GM12892 (cell line): ENCODE measurements around the gene DDC.
A peak's percentile ranks its signal among the peaks of the same experiment; 100 is the strongest.

Source experiments
- DNase-seq: peaks from one replicate; pipeline ENCODE4 v3.0.0; 2011; ENCODE audit not compliant: insufficient read length
- FAIRE-seq: peaks from 2 replicates; lab custom pipeline; 2011; peaks lifted over from hg19 to GRCh38; lab: Jason Lieb, UNC
- POLR2A ChIP-seq: IDR thresholded peaks from 2 replicates; pipeline ENCODE4 v1.6.1; 2011; ENCODE audit warnings: low read depth, low read length, control low read depth
- POLR2AphosphoS5 ChIP-seq: IDR thresholded peaks from 2 replicates; pipeline ENCODE4 v1.6.1; 2011; ENCODE audit warnings: low read depth, low read length, control low read depth
- TAF1 ChIP-seq: IDR thresholded peaks from 2 replicates; pipeline ENCODE4 v1.6.1; 2011; ENCODE audit warnings: low read depth, mild to moderate bottlenecking, control low read depth, low read length, borderline replicate concordance

DDC gene

GRCh38 chr7:50423860-50424259, 141.3 kb downstream of the DDC start:
- DNase-seq: no peak
- TF ChIP-seq TAF1 (no peak), POLR2AphosphoS5 (no peak), POLR2A (no peak)
- FAIRE-seq: no peak

DNA sequence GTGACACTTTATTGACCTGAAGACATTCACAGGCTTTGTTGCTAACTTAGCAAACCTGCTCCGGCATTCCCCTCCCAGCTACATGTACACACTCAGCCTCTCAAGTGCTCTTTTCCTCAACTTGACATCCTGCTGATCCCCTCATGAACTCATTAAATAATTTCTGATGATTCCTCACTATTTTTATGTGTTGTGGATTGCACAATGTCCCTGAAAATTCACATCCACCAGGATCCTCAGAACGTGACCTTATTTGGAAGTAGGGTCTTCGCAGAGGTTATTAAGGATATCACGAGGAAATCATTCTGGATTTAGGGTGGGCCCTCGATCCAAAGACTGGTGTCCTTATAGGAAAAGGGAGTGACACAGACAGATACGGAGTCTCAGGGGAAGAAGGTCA, 142.3 kb downstream of the DDC start:
- FAIRE-seq: no peak
- DNase-seq: no peak

DNA sequence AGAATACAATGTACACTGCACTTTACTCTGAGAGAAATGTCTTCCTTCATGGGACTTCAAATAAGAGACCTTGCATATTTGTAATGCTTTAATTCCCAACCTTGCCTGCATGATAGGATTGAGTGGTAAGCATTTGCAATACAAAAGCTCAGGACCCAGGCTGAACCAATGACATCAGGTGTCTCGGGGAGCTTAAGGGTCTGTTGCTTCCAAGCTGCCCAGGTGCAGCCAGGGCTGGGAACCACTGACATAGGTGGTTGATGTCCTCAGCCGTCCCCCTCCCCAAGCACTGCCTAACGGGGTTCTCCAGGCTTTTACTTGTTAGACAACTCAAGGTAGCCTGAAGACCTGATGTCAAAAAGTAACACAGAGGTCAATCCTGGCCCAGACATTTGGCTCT, 144.2 kb downstream of the DDC start:
- FAIRE-seq: no peak
- no peak for DNase-seq
- TF ChIP-seq TAF1: no peak
- TF ChIP-seq POLR2AphosphoS5: no peak
- no peak for TF ChIP-seq POLR2A

More for the DNA sequence above, 142.3 kb downstream of the DDC start:
- TF ChIP-seq TAF1: no peak
- TF ChIP-seq POLR2AphosphoS5: no peak
- no peak for TF ChIP-seq POLR2A

- no peak for FAIRE-seq
- TF ChIP-seq POLR2A (no peak), POLR2AphosphoS5 (no peak), TAF1 (no peak)
- no peak for DNase-seq
Measured at GRCh38 chr7:50418526-50419290, 146.5 kb downstream of the DDC start.

GRCh38 chr7:50418086-50418515, 147.1 kb downstream of the DDC start:
- peak; percentile 90 for FAIRE-seq
- TF ChIP-seq POLR2A: no peak
- TF ChIP-seq TAF1: no peak
- no peak for TF ChIP-seq POLR2AphosphoS5

DNA sequence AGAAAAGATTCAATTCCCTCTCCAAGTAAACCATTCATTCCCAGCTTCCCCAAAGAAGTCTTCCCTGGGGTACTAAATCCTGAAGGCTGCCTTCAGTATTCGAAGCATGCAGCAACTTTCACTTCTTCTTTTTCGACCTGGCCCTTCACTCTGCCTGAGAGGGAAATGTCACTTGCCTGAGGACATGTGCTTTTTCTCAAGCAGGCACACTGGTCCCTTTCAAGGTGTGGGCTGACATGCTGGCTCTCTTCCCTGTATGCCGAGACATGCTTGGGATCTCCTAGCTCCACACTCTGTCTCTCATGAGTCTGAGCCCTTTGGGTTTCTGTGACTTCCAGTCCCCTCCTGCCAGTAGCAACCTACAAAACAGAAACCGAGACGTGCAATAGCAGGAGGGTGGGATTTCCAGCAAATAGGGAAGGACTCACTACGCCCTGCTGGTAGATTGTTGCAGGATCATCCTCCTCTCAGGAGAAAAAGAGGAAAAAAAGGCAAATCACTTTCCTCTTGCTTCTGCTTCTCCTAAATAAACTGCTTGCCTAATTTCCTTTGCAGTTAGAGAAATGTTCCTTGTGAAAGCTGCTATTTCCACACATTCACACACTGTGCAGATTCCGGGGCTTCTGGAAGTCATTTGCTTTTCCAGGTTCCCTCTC, 148.6 kb downstream of the DDC start:
- DNase-seq: no peak
- peak; percentile 92 for FAIRE-seq
- TF ChIP-seq TAF1 (no peak), POLR2A (no peak), POLR2AphosphoS5 (no peak)

More at GRCh38 chr7:50418086-50418515, 147.1 kb downstream of the DDC start:
- DNase-seq: no peak

DNA sequence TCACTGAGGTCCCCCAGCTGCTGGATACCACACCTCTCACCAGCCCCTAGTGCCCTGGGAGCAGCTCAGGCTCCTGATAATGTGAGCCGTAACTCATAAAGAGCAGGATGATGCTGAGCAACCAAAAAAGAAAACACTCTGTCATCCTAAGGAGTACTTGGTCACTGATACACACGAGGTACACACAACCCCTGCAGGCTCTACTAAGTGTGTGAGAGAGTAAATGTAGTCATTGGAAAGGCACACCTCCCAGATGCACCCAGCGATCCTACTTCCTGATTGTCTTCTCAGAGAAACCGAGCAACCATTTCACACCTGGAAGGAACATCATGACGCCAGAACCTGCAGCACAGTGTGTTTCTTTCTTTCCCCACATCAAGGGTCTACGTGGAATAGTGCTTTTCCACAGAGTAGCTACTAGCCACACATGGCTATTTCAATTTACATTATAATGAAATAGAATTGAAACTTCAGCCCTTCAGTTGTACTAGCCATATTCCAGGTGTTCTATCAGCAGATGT, 149.3 kb downstream of the DDC start:
- TF ChIP-seq POLR2A (no peak), POLR2AphosphoS5 (no peak), TAF1 (no peak)
- no peak for FAIRE-seq
- no peak for DNase-seq

DNA sequence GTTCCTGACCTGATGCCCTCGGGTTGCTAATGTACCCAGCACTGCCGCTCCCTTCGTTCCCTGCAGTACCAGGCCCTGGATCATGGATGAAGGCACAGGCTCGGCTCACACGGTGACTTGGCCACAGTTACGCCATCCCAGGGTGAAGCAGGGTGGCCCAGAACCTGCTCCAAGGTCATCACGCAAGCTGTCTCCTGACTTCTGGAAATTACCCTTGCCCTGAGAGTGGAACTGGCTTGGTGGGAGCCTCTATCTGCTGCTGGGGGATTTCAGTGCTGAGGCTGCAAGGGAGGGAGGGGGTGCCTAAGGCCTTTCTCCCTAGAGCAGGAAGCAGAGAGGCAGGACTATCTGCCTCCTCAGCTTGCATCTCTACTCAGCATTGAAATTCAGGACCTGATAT, 151.6 kb downstream of the DDC start:
- DNase-seq (no peak), FAIRE-seq (no peak)
- TF ChIP-seq POLR2A: no peak
- no peak for TF ChIP-seq TAF1
- TF ChIP-seq POLR2AphosphoS5: no peak

GRCh38 chr7:50412973-50413372, 152.2 kb downstream of the DDC start:
- DNase-seq (no peak), FAIRE-seq (peak; percentile 5)
- TF ChIP-seq POLR2A (no peak), TAF1 (no peak), POLR2AphosphoS5 (no peak)

DNA sequence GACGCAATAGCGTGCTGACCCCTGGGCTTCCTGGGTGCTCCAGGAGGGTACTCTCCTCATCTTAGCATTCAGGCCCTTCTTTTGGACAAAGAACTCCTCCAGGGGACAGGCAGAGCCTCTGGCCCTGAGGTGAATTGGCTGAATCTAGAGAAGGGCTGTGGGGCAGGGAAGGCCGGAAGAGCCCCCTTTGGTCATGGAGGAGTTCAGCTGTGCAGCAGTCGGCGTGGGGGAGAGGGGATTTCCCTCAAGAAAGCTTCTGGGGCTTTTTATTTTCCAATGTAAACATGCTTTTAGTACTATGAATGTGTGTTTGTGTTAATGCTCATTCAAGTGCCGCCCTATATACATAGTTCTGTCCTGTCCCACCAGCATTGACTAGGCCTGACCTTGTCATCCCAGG, 153.9 kb downstream of the DDC start:
- no peak for TF ChIP-seq TAF1
- TF ChIP-seq POLR2A: no peak
- no peak for TF ChIP-seq POLR2AphosphoS5
- FAIRE-seq (peak; percentile 48), DNase-seq (no peak)
